ENCODE measurements around the gene MERTK.

DNA sequence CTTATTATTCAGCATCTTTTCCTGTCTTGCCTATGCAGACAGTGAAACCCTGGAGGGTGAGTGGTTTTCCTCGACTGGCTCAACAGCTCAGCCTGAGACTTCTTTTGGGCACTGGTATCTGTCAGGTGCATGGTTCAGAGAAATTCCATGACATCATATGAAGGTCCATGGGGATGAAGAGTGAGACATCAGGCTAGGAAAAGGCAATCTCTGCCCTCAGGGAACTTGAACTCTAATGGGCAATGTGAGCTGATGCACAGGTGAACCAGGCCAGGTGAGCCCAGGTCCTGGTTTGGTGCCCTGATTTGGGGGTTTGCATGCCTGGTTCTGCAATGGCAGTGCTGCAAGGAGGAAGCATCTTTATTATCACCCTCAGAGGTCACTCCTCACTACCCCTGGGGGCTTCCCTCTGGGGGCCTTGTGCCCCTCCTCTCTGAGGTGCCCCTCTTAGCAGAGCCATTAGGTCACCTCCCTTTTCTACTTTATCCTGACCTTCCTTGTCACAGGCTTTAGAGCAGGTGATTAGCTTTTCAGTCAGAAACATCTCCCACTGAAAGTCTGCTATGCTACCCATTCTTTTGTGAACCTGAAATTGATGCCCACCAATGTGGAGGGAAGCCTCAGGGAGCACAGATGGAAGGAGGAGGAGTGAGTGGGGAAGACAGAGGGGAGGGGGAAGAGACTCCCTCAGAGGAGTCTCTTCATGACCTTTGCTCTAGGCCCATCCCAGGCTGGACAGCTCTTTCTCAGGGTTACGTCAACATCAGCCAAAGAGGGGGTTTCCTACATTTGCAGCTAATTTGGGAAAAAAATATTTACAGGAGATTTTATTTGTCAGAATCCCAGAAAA, 47.3 kb downstream of the MERTK start:
- TF ChIP-seq GATA3 (IDR thresholded peaks at IDR 0.05; ENCODE audit: low read depth, low read length): no peak
- no peak for TF ChIP-seq GATA2 (IDR thresholded peaks at IDR 0.05; ENCODE audit: low read depth, low read length)

Data from SH-SY5Y (cell line).